ENCODE measurements around the gene ZNF337. TPM values are rescaled to one million over a fixed set of nuclear protein-coding genes. Genes with fewer than 3 reads are reported as not detected.

Gene ZNF337
- total and polyA plus RNA-seq, 10 of the 15 experiments (the other 5 are each of a cell fraction or from before 2014, with no cell fraction given) = 0.60 to 16.8 (median 9.1) TPM

- TF ChIP-seq E2F8 (IDR thresholded peaks at IDR 0.05; ENCODE audit: low read depth, partially characterized antibody) (no peak), POLR2A (IDR thresholded peaks at IDR 0.05; ENCODE audit: low read depth, low read length) (peak; percentile 95), SUPT20H (IDR thresholded peaks at IDR 0.05; ENCODE audit: borderline replicate concordance, control insufficient read depth, low read depth, low read length) (no peak), PBX3 (IDR thresholded peaks at IDR 0.05; ENCODE audit: insufficient replicate concordance, low read depth, low read length) (peak; percentile 6), NRF1 (conservative IDR thresholded peaks at IDR 0.05; ENCODE audit: low read depth, low read length) (0 out of 2 replicates have a peak, but pooled peaks have one; percentile 25), RB1 (IDR thresholded peaks at IDR 0.05; ENCODE audit: borderline replicate concordance) (peak; percentile 73; the same call in 1 of the 2 replicates), TARDBP (IDR thresholded peaks at IDR 0.05; ENCODE audit: borderline replicate concordance) (peak; percentile 97), MTA3 (IDR thresholded peaks at IDR 0.05; ENCODE audit: borderline replicate concordance, low read length) (no peak), E2F4 (IDR thresholded peaks at IDR 0.05; ENCODE audit: low read depth, low read length) (no peak), HDAC6 (IDR thresholded peaks at IDR 0.05; ENCODE audit: unreplicated experiment) (peak; percentile 58), ZBED1 (IDR thresholded peaks at IDR 0.05; ENCODE audit: borderline replicate concordance) (no peak), TCF7 (IDR thresholded peaks at IDR 0.05; ENCODE audit: borderline replicate concordance) (no peak), SRF (IDR thresholded peaks at IDR 0.05; ENCODE audit: low read depth in 2 of 2, low read length in 2 of 2) (peak in 1 of 2 experiments; percentile 70; a peak in 2 of 4 replicates), ATF3 (IDR thresholded peaks at IDR 0.05; ENCODE audit: borderline replicate concordance, extremely low read depth, low read depth, low read length) (peak; percentile 53; the same call in 1 of the 2 replicates), CHD1 (IDR thresholded peaks at IDR 0.05; ENCODE audit: low read depth, low read length) (no peak), EP300 (IDR thresholded peaks at IDR 0.05; ENCODE audit: borderline replicate concordance in 1 of 2, control insufficient read depth in 1 of 2, low read depth in 2 of 2, low read length in 2 of 2) (no peak), EED (IDR thresholded peaks at IDR 0.05; ENCODE audit: low read depth) (peak; percentile 61), SMAD5 (IDR thresholded peaks at IDR 0.05; ENCODE audit: low read depth) (peak; percentile 74), ASH2L (IDR thresholded peaks at IDR 0.05; ENCODE audit: borderline replicate concordance, low read depth) (peak; percentile 88; the same call in 1 of the 2 replicates), DPF2 (IDR thresholded peaks at IDR 0.05) (peak; percentile 81; the same call in 1 of the 2 replicates), FOXK2 (IDR thresholded peaks at IDR 0.05) (peak; percentile 43; the same call in 1 of the 2 replicates), LARP7 (IDR thresholded peaks at IDR 0.05) (peak; percentile 91)
- TF ChIP-seq, protein P1, sequence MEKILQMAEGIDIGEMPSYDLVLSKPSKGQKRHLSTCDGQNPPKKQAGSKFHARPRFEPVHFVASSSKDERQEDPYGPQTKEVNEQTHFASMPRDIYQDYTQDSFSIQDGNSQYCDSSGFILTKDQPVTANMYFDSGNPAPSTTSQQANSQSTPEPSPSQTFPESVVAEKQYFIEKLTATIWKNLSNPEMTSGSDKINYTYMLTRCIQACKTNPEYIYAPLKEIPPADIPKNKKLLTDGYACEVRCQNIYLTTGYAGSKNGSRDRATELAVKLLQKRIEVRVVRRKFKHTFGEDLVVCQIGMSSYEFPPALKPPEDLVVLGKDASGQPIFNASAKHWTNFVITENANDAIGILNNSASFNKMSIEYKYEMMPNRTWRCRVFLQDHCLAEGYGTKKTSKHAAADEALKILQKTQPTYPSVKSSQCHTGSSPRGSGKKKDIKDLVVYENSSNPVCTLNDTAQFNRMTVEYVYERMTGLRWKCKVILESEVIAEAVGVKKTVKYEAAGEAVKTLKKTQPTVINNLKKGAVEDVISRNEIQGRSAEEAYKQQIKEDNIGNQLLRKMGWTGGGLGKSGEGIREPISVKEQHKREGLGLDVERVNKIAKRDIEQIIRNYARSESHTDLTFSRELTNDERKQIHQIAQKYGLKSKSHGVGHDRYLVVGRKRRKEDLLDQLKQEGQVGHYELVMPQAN (conservative IDR thresholded peaks at IDR 0.05) = peak; percentile 57; the same call in 1 of the 2 replicates
These were observed at the start of gene ZNF337 (continued) for GRCh38 chr20:25696371-25697131.
